Vagina (tissue), 2 donors: Measurements from ENCODE around the gene GATB.

Experiments
- CTCF ChIP-seq, 3 experiments: fragments of 450-650 bp in 2 of 3; fragments of 200-600 bp in 1 of 3; sonication (generic) in 1 of 3; IDR thresholded peaks; one replicate each; pipeline ENCODE4 v1.5.1; 2017 to 2019; ENCODE audit warnings: antibody characterized with exemption in 3 of 3, mild to moderate bottlenecking in 2 of 3, moderate library complexity in 2 of 3
- POLR2A ChIP-seq, 2 donors: fragments of 450-650 bp; IDR thresholded peaks; one replicate each; pipeline ENCODE4 v1.6.1; 2017; ENCODE audit warnings: antibody characterized with exemption in 2 of 2, mild to moderate bottlenecking in 2 of 2, moderate library complexity in 2 of 2
- POLR2AphosphoS5 ChIP-seq, 2 donors: sonication (generic); formaldehyde crosslinking; IDR thresholded peaks; one replicate each; pipeline ENCODE4 v1.9.0; 2017; ENCODE audit warnings: antibody characterized with exemption in 2 of 2, mild to moderate bottlenecking in 2 of 2, low read depth in 1 of 2; ENCODE audit not compliant: insufficient read depth in 1 of 2

GRCh38 chr4:151712777-151713176 lies 48.0 kb downstream of the GATB start:
- TF ChIP-seq CTCF (IDR thresholded peaks at IDR 0.05) (no peak), POLR2A (IDR thresholded peaks at IDR 0.05) (no peak), POLR2AphosphoS5 (IDR thresholded peaks at IDR 0.05; ENCODE audit: insufficient read depth in 1 of 2, low read depth in 1 of 2) (no peak)
